Skin epidermis (tissue), 12 donors: Measurements from ENCODE around the gene B4GAT1.
"Not testable (repeated sequence)": the region's sequence is repeated elsewhere in the genome, so short reads cannot be mapped to it uniquely, and the experiment has no call there.

ENCODE experiments used
- H3K27ac ChIP-seq, 21 experiments: fragments of 200-600 bp; sonication (generic) in 11 of 21; one replicate each; pipeline ENCODE4 v1.5.0; 2020; ENCODE audit warnings: mild to moderate bottlenecking in 3 of 21, inconsistent platforms in 2 of 21, moderate library complexity in 2 of 21
- H3K4me3 ChIP-seq, 7 experiments: fragments of 200-600 bp; sonication (generic) in 2 of 7; one replicate each; pipeline ENCODE4 v1.5.0; 2020; ENCODE audit warnings: inconsistent platforms in 2 of 7, mild to moderate bottlenecking in 2 of 7, moderate library complexity in 1 of 7

Gene B4GAT1

GRCh38 chr11:66314186-66314501 lies 33.3 kb downstream of the B4GAT1 start:
- H3K4me3 ChIP-seq = peak overlapping the region; percentile 31 to 49 (median 40)
- peak overlapping the region in 19 of 21 experiments; percentile 61 to 87 (median 80) for H3K27ac ChIP-seq

- Histone ChIP-seq H3K27ac (peak overlapping the region in 20 of 21 experiments; percentile 61 to 87 (median 79)), H3K4me3 (peak overlapping the region; percentile 31 to 49 (median 40))
These were observed 33.9 kb downstream of the B4GAT1 start for GRCh38 chr11:66313321-66314185.

- Histone ChIP-seq H3K4me3 (peak overlapping the region; percentile 39 to 49 (median 41)), H3K27ac (peak overlapping the region in 20 of 21 experiments; percentile 61 to 87 (median 79))
These were observed 34.7 kb downstream of the B4GAT1 start for GRCh38 chr11:66312549-66313320.

- Histone ChIP-seq H3K4me3 (peak overlapping the region; percentile 25 to 49 (median 41)), H3K27ac (peak overlapping the region in 19 of 21 experiments; percentile 10 to 87 (median 72))
These were observed 35.4 kb downstream of the B4GAT1 start for GRCh38 chr11:66311965-66312548.

- peak overlapping the region in 16 of 21 experiments; percentile 10 to 87 (median 74) for H3K27ac ChIP-seq
- peak overlapping the region; percentile 25 to 49 (median 41) for H3K4me3 ChIP-seq
These were observed 35.9 kb downstream of the B4GAT1 start for GRCh38 chr11:66311470-66311964.

- peak overlapping the region in 4 of 21 experiments; percentile 35 to 82 (median 74) for H3K27ac ChIP-seq
- not testable (repeated sequence) for H3K4me3 ChIP-seq
These were observed 36.5 kb downstream of the B4GAT1 start for GRCh38 chr11:66310803-66311440.

- H3K27ac ChIP-seq = no peak overlapping the region
- no peak overlapping the region for H3K4me3 ChIP-seq
These were observed 37.1 kb downstream of the B4GAT1 start for GRCh38 chr11:66310324-66310723.

GRCh38 chr11:66309475-66309874 lies 38.0 kb downstream of the B4GAT1 start:
- Histone ChIP-seq H3K4me3 (no peak overlapping the region), H3K27ac (no peak overlapping the region)

GRCh38 chr11:66302656-66303055 lies 44.8 kb downstream of the B4GAT1 start:
- H3K4me3 ChIP-seq = no peak overlapping the region
- H3K27ac ChIP-seq = no peak overlapping the region

GRCh38 chr11:66299186-66299585 lies 48.2 kb downstream of the B4GAT1 start:
- H3K4me3 ChIP-seq = no peak overlapping the region
- no peak overlapping the region for H3K27ac ChIP-seq

GRCh38 chr11:66297610-66298009 lies 49.8 kb downstream of the B4GAT1 start:
- no peak overlapping the region for H3K4me3 ChIP-seq
- H3K27ac ChIP-seq = no peak overlapping the region
